ENCODE measurements around the gene MAG.

DNA sequence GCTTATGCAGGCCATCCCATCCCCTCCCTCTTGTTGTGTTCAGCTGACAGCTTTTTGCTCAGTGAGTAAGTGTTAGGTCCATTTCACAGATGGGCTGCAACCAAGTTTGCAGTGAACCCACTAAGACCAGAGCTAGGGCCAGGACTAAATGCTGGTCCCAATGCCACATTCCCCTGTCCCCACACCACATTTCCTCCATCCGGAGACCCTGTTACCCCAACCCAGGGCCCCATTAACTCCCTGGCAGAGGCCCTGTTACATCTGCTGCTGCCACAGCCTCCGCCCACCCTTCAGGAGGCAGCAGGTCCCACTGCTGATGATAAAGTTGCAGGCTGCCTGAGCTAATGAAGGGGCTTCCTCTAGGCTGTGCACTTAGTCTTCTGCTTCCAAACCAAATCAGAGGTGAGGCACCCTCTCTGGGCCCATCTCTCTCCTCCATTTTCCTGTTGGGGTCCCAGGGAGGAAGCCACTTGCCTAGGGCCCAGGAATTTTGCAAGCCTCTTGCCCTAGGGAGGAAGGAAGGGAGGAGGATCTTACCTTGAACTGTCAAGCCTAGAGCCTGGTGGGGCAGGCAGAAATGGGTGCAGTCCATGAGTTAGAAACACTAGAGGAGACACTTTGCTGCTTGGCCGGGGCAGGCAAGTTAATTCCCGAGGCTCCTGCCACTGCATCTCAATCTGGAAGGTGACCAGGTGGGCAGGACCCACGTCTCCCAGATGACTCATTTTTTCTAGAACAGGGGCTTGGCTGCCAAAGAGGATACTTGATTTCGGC, 26.6 kb upstream of the MAG start:
- TF ChIP-seq YY1 (IDR thresholded peaks at IDR 0.05; ENCODE audit: insufficient read depth, insufficient replicate concordance, low read depth, low read length) (no peak), TAF1 (CRISPR knock-in tag; IDR thresholded peaks at IDR 0.05) (no peak), MTF1 (CRISPR knock-in tag; IDR thresholded peaks at IDR 0.05) (no peak), ZMAT3 (CRISPR knock-in tag; conservative IDR thresholded peaks at IDR 0.05) (no peak), MYNN (CRISPR knock-in tag; IDR thresholded peaks at IDR 0.05; ENCODE audit: low read depth) (no peak)
- TF ChIP-seq, protein P1, sequence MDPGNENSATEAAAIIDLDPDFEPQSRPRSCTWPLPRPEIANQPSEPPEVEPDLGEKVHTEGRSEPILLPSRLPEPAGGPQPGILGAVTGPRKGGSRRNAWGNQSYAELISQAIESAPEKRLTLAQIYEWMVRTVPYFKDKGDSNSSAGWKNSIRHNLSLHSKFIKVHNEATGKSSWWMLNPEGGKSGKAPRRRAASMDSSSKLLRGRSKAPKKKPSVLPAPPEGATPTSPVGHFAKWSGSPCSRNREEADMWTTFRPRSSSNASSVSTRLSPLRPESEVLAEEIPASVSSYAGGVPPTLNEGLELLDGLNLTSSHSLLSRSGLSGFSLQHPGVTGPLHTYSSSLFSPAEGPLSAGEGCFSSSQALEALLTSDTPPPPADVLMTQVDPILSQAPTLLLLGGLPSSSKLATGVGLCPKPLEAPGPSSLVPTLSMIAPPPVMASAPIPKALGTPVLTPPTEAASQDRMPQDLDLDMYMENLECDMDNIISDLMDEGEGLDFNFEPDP (CRISPR knock-in tag; conservative IDR thresholded peaks at IDR 0.05), result no peak
